AG04450 (cell line): ENCODE data around the gene SLC26A8. TPM values are rescaled to one million over a fixed set of nuclear protein-coding genes. Genes with fewer than 3 reads are reported as not detected.
"Not testable (repeated sequence)": the region's sequence is repeated elsewhere in the genome, so short reads cannot be mapped to it uniquely, and the experiment has no call there.

ENCODE experiments used
- CTCF ChIA-PET: fragments of 300-600, 350-600 bp; formaldehyde crosslinking; extraction: SDS; loops from one replicate; lab custom pipeline; 2022; ENCODE audit warnings: antibody characterized with exemption, inconsistent platforms; lab: Charles Lee
- POLR2A ChIA-PET: fragments of 350-600 bp; formaldehyde crosslinking; extraction: SDS; loops from one replicate; lab custom pipeline; 2021; ENCODE audit warnings: antibody characterized with exemption, inconsistent platforms; lab: Yijun Ruan, JAX
- DNase-seq: peaks from one replicate; pipeline ENCODE4 v3.0.0-alpha.2; 2011; ENCODE audit warnings: low read depth, low spot score
- H3K27ac ChIP-seq: one replicate; pipeline ENCODE4 v1.5.1; 2012; ENCODE audit warnings: low read depth, low read length, control low read depth
- H3K27me3 ChIP-seq: one replicate; pipeline ENCODE4 v1.6.0; 2012; ENCODE audit warnings: low read length; ENCODE audit not compliant: control insufficient read depth, insufficient read depth
- H3K4me3 ChIP-seq: 2 replicates; pipeline ENCODE4 v1.5.1; 2011; ENCODE audit warnings: mild to moderate bottlenecking, low read depth, low read length, control low read depth
- H3K9me3 ChIP-seq: 2 replicates; pipeline ENCODE4 v1.5.1; 2012; ENCODE audit warnings: low read length; ENCODE audit not compliant: control insufficient read depth, insufficient read depth
- CTCF ChIP-seq: IDR thresholded peaks from 2 replicates; pipeline ENCODE4 v1.5.1; 2011; ENCODE audit warnings: low read depth, low read length, control low read depth, inconsistent platforms
- polyA plus RNA-seq: library from polyadenylated mRNA; depleted of rRNA; stranded (reverse); fragments of >200 nt; gene quantifications from 2 replicates; pipeline ENCODE4 v1.2.3, GENCODE V29; 2011

SLC26A8 gene
- polyA plus RNA-seq, 1 experiment = not detected

- ChIA-PET CTCF (interaction anchor here (0.6 to 1.7 kb wide), 2 partner anchors 174 to 579 kb away, joined by 5 to 6 read pairs; partner anchors contain the start of gene PPARD), POLR2A (no interaction called here)
- TF ChIP-seq CTCF = no peak
- Histone ChIP-seq H3K9me3 (no peaks in the 10 kb centered on the region), H3K4me3 (peak within 1 kb of the TSS; percentile 87), H3K27ac (peak within 1 kb of the TSS; percentile 52), H3K27me3 (no peaks in the 10 kb centered on the region)
- no peak for DNase-seq
Observed at GRCh38 chr6:35920793-35921732, 103.4 kb downstream of the SLC26A8 start, which contains the start of gene SRPK1. Gene SRPK1 (minus strand): TSS chr6:35921098. CDS start chr6:35921056, 42 bp downstream.

- no peak for TF ChIP-seq CTCF
- H3K4me3 ChIP-seq = peak overlapping the region; percentile 87
- H3K27ac ChIP-seq = peak overlapping the region; percentile 52
- ChIA-PET POLR2A (no interaction called here), CTCF (no interaction called here)
- H3K27me3 ChIP-seq = no peaks in the 10 kb centered on the region
- no peak for DNase-seq
- H3K9me3 ChIP-seq = no peaks in the 10 kb centered on the region
Observed at GRCh38 chr6:35919827-35920751, 104.4 kb downstream of the SLC26A8 start.

GRCh38 chr6:35919085-35919826, 105.2 kb downstream of the SLC26A8 start:
- no peak for TF ChIP-seq CTCF
- Histone ChIP-seq H3K9me3 (no peaks in the 10 kb centered on the region), H3K4me3 (peak overlapping the region; percentile 87), H3K27me3 (no peaks in the 10 kb centered on the region), H3K27ac (no peak overlapping the region)
- ChIA-PET POLR2A (no interaction called here), CTCF (interaction anchor here (0.5 kb wide), 1 partner anchor 16 kb away, joined by 4 read pairs; no protein-coding TSS in a partner anchor)
- DNase-seq = no peak

DNA sequence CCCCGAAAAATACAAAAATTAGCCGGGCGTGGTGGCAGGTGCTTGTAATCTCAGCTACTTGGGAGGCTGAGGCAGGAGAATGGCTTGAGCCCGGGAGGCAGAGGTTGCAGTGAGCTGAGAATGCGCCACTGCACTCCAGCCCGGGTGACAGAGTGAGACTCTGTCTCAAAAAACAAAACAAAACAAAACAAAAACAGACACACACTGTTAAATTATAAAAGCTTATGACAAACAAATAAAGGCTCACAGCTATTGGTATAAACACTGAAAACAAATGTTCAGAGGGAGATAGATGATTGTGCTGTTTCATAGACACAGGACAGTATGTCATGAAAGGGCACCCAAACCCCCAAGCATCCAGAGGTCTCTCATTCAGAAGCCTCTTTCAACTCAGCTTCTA, 107.5 kb downstream of the SLC26A8 start:
- DNase-seq, H3K27me3 ChIP-seq, H3K27ac ChIP-seq, H3K9me3 ChIP-seq, H3K4me3 ChIP-seq, POLR2A ChIA-PET: not testable (repeated sequence)
- CTCF ChIA-PET = interaction anchor here (1.0 kb wide), 1 partner anchor 179 kb away, joined by 3 read pairs; no protein-coding TSS in a partner anchor
